Measurements from ENCODE around the gene CD200.
"Not testable (repeated sequence)": the region's sequence is repeated elsewhere in the genome, so short reads cannot be mapped to it uniquely, and the experiment has no call there.

The CD200 gene

DNA sequence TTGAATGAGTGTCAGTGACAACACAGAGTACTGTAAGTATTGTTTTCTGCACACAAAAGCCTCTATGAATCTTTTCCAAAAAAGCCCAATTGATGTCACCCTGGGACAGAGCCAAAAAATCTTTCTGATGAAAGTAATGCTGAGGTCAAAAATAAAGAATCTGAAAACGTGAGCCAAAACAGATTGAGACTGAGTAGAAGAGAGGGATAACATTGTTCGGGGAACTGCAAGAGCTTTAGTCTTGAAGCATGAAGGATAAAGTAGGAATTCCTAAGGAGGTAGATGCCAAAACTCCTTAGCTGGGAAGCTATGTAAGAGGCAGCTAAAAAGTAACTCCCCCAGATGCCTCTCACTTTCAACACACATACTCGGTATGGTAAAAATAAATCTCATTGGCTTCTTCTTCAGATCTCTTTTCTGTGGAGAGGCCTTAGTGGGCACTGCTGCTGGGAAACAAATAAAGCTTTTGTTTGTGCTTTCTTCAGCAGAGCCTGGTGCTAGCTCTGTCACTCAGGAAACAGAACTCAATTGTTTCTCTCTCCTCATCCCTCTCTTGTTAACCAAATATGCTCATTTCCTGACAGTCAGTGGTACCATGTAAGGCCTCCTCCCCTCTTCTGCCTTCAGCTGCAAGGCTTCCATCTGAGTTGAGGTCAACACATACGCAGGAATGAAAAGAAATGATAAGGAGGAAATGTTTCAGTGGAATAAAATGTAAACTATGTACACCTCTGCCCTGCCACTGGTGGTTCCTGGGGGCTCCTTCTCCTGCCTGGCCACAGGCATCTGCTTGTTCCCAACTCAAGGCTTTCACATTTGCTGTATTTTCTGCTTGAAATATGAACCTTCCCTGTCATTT lies 58.1 kb downstream of the CD200 start:
- DNase-seq (ENCODE audit: low read depth) = peak; percentile 99

DNA sequence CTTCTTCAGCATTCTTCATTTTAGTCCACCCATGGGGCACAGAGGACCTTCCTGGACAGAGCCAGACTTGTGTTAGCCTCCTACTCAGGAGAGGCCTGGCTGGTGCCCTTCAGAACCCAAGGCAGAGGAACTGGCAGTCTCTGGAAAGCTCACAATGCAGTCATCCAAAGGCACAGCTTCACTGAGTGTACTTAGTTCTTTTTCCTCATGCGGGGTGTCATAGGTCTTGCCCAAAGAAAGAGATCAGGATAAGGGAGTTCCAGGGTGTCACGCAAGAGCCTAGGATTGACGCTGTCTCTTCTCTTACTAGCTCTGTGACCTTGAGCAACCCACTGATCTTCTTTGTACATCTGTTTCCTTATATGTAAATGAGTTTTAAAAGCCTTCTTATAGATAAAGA lies 58.7 kb downstream of the CD200 start:
- DNase-seq (ENCODE audit: low read depth) = peak; percentile 87

DNA sequence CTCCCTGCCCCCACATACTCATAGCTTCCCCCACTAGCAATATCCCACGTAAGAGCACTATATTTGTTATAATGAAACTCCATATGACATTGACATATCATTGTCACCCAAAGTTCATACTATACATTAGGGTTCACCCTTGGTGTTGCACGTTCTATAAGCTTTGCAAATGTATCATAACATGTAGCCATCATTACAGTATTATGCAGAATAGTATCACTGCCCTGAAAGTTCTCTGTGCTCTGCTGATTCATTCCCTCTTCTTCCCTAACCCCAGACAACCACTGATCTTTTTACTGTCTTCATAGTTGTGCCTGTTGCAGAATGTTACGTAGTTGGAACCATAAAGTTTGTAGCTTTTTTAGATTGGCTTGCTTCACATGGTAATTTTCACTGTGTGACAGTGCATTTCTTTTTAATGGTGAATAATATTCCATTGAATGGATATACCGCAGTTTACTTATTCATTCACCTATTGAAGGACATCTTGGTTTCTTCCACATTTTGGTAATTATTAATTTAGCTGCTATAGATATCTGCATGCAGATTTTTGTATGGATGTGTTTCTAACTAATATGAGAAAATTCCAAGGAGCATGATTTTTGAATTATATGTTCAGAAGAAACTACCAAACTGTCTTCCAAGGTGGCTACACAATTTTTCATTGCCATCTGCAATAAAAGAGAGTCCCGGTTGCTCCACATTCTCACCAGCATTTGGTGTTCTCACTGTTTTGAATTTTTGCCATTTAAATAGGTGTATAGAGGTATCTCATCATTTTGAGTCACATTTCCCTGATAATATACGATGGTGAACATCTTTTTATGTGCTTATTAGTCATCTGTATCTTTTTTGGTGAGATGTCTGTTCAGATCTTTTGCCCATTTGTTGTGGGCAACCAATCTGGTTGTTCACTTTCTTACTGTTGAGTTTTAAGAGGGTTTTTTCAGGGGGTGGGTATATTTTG lies 59.7 kb downstream of the CD200 start:
- DNase-seq (ENCODE audit: low read depth) = no peak

DNA sequence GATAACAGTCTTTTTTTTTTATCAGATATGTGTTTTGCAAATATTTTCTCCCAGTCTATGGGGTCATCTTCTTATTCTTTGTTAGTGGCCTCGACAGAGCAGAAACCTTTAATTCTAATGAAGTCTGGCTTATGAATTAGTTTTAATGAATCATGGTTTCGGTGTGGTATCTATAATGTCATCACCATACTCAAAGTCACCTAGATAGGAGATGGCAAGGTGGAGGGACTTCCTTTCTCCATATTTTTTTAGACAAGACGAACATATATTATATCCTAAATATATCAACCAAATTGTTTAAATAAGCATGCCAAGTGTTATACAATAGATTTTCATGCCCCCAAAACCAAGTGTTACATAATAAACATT lies 60.4 kb downstream of the CD200 start:
- no peak for DNase-seq (ENCODE audit: low read depth)

DNA sequence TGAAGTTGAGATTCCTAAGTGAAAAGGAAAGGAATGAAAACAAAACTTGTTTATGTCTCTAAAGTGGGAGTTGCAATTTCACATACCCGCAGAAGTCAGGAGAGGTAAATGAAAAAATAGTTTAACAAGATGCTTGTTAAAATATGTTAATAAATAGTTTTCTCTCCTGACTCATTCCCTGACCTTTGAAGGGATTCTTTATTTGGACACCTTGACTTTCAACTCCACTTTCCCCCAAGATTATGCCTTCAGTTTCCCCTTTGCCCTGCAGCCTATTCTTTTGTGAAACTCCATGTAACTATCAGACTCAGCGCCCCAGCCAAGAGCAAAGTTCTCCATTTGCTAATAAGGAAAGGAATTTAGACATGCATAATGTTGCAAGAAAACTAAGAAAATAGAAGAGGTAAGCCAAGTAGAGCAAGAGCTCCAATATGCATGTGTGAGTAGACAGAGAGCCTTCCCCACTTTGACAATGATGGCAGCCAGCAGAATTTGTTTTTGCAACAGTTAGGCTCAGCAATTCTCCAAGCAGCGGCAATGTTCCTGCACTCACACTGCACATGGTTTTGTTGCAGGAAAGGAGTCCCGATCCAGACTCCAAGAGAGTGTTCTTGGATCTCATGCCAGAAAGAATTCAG lies 61.2 kb downstream of the CD200 start:
- peak; percentile 38 for DNase-seq (ENCODE audit: low read depth)

DNA sequence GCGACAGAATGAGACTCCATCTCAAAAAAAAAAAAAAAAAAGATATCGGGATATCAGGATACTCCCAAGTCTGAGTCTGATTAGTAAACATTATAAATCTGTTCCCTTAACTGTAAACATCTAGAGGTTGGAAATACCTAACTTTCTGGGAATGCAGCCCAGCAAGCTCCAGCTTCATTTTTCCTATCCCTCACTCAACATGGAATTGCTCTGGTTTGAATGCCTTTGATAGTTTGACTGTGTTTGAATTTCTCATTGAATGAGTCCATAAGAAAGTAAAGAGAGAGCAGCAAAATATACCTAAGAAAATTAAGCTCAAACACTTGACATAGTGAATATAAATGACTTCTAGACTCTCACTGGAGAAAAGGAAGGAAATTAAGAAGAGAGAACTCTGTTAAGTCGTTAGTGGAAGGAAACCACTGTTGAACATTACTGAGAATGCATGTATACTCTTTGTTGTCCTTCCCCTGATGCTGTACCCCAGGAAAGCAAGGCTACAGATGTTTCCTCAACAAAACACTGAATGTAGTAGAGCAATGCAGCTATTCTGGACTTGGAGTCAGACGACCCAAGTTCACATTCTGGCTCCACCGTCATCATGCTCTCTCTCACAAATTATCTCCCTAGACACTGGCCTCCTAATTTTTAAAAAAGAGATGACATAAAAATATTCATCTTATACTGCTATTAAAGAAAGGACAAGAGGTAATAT lies 62.4 kb downstream of the CD200 start:
- peak; percentile 51 for DNase-seq (ENCODE audit: low read depth)

DNA sequence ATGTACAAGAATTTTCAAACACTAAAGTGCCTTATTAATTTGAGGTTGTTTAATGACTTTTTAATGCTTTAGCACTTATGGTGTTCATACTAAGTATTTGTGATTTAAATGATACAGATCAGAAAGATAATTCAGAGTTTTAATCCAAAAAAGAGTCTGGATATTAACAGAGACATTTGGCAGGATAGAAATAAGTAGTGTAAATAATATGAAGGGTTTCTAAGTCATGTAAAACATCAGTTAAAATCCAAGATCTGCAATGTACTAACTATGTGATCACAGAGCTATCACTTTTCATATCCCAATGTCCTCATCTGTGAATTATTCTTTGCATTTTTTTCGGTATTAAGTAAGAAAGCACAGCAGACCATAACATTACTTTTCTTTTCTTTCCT lies 62.9 kb downstream of the CD200 start:
- no peak for DNase-seq (ENCODE audit: low read depth)

DNA sequence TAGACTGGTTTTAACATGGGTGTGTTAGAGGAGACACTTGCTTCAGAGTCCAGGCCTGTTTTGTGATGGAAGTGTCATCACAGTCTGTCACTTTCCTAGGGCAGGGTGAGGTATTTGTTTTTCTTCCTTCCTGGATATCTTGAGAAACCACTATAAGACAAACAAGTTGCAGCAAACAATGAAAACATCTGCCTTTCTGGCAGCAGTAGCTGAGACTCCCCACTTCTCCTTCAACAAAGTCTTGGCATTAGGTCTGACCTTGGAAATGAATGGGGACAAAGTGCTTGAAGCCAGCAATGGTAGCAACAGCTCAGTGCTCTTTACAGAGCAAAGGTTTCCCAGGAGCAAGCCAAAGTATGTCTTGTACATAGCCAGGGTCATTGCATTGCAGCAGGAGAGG lies 64.6 kb downstream of the CD200 start:
- no peak for DNase-seq (ENCODE audit: low read depth)

DNA sequence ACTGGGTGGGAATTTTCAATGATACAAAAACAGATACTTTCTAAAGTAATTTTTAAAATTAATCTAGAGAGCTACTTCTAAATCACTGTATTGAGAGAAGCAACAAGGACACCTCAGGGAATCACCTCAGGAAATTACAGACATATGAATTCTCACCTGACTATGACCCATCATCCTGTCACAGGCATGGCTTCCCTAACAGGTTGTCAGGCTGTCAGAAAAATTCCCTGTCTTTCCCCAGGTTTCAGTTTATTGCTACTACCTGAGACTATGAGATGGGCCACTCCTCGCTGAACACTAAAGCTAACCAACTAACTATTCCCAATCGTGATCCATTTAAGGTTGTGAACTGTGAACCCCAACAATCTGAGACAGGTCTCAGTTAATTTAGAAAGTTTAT lies 66.1 kb downstream of the CD200 start:
- DNase-seq (ENCODE audit: low read depth) = no peak

DNA sequence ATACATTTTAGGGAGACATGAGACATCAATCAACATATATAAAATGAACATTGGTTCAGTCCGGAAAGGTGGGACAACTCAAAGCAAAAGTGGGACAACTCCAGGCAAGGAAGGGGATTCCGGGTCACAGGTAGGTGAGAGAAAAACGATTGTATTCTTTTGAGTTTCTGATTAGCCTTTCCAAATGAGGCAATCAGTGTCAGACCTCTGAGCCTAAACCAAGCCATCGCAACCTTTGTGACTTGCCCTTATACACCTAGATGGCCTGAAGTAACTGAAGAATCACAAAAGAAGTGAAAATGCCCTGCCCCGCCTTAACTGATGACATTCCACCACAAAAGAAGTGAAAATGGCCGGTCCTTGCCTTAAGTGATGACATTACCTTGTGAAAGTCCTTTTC lies 66.6 kb downstream of the CD200 start:
- DNase-seq (ENCODE audit: low read depth) = not testable (repeated sequence)

DNA sequence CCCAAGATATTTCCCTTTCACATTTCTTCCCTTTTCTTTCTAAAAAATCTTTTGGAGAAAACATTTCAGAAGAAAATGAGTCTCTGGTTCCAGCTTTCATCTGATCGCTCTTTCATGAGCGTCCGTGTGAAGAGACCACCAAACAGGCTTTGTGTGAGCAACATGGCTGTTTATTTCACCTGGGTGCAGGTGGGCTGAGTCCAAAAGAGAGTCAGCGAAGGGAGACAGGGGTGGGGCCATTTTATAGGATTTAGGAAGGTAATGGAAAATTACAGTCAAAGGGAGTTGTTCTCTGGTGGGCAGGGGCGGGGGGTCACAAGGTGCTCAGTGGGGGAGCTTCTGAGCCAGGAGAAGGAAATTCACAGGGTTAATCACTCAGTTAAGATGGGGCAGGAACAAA lies 67.4 kb downstream of the CD200 start:
- DNase-seq (ENCODE audit: low read depth) = not testable (repeated sequence)

DNA sequence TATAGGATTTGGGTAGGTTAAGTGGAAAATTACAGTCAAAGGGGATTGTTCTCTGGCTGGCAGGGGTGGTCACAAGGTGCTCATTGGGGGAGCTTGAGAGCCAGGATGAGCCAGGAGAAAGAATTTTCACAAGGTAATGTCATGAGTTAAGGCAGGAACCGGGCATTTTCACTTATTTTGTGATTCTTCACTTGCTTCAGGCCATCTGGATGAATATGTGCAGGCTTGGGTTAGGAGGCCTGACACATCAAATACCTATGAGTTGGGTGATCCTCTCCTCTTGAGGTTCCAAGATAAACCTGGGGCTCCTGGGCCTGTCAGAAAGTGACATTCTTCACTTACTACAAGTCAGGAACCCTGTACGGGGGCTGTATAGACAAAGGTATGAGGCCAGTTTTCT lies 68.7 kb downstream of the CD200 start:
- no peak for DNase-seq (ENCODE audit: low read depth)

DNA sequence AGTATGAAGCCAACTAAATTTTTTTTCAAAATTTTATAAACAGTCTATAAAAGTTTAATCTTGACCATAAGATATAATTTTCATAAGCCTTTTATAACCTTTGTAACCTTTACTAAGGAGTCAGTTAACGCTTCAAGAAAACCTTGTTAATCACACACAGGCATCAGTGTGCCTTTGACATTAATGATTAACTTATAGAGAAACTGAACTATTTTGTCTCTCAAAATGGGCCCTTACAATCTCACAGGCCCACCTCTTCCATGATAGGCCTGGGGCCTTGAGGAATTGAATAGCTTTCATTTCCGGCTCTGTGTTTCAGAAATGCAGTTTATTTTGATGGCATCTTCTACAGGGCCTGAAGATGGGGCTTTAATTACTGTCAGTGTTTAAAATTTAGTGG lies 70.1 kb downstream of the CD200 start:
- DNase-seq (ENCODE audit: low read depth) = no peak

DNA sequence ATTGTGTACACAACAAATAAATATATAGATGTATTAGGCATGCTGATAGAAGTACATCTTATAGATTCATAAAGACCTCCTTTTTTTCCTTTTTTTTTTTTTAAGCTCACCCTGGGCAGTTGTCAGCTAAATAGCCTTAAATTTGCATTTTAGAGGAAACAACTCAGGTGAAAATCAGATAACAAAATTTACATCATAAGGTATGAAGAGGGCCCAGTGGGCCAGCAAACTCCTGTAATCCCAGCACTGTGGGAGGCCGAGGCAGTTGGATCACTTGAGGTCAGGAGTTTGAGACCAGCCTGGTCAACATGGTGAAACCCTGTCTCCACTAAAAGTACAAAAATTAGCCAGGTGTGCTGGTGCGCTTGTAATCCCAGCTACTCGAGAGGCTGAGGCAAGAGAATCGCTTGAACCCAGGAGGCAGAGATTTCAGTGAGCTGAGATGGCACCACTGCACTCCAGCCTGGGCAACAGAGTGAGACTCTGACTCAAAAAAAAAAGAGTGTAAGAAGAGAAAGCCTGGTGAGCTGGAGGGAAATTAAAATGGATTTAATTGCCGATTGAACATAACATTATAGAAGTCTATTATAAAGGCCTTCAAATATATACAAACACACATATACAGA lies 72.1 kb downstream of the CD200 start:
- DNase-seq (ENCODE audit: low read depth) = not testable (repeated sequence)

DNA sequence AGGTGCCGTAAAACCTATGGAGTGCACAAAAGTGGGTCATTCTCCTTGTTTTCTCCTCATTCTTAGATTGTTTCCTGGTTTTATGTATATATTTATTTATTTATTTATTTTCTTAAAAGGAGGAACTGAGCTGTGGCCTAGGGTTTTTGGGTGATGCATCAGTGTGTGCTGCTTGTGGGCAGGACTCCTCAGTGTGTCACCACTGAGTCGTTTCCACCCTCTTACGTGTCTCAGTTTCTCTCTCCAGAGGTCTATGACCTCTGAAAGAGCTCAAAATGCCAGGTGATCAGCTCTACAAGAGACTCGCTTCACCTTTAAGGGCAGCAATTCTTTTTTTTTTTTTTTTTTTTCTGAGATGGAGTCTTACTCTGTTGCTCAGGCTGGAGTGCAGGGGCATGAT lies 72.9 kb downstream of the CD200 start:
- no peak for DNase-seq (ENCODE audit: low read depth)

DNA sequence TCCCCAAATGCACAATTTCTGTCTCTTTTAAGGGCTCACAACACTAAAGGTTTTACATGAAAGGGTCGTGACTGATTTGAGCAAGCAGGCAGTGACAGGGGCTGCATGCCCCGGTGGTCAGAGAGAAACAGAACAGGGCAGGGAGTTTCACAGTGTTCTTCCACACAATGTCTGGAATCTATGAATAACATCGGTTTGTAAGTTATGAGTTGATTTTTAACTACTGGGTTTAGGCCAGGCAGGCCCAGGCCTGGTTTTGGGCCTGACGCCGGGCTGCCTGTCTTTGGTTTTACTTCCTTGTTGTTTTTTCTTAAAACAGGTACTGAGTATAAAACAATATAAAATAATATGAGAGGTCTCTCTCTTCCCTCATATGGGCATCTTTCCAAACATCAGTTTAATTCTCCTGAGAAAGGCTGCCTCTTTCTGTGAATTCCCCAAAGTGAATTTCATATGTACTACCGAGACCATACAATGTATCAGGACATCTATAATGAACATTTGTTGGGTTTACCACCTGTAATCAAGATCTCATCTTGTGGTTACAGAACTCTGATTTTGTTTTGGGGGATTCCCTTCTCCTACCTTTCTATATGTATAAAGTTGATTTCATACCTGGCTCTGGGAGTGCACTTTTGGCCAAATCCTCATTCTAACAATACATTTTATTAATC lies 74.4 kb downstream of the CD200 start:
- DNase-seq (ENCODE audit: low read depth) = no peak

DNA sequence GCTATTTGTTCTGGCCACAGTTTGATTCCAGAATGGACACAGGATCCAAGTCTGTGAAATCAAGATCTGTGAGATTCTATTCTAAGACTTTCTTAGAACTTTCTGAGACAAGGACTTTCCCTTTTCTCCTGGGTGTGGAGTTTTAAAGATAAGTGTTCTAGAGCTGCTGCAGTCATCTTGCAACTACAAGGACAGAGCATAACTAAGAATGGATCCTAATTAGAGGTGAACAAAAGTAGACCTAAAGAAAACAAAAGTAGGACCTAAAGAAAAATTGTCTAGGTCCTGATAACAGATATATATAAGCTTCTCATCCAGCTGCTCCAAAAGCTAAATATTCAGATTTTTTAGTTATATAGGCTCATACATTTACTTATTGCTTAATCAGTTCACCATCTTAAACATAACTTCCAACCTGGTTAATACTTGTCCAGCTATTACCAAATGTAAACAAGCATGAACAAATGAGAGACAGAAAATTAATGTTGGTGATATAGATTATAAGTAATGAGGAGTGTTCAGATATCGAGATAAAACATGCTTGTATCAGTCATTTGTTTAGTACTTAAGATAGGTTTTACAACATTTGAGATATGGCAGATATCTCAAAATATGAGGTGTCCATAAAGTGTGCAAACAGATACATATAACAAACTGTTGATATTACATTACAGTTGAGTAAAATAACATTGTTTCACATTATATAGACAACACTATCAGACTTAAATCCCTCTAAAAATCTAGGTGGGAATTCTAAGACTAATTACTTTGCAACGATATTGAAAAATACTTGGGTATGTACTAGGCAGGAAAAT lies 75.1 kb downstream of the CD200 start:
- no peak for DNase-seq (ENCODE audit: low read depth)

DNA sequence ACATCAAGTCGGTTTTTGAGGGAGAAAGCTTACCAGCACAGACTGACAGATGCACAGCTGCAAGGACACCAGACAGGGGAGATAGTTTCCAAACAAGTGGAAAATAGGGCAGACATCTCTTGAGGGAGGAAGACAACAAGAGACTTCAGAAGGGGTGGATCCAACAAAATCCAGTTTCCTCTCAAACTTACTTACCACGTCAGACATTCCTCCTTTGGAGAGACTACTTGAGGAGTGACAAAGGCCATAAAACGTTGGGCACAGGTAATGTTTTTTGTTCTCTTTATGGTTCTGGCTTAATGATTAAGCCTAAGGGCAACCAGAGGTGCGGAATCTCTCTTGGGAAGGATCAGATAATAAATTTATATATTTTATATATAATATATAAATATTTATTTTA lies 76.1 kb downstream of the CD200 start:
- no peak for DNase-seq (ENCODE audit: low read depth)

DNA sequence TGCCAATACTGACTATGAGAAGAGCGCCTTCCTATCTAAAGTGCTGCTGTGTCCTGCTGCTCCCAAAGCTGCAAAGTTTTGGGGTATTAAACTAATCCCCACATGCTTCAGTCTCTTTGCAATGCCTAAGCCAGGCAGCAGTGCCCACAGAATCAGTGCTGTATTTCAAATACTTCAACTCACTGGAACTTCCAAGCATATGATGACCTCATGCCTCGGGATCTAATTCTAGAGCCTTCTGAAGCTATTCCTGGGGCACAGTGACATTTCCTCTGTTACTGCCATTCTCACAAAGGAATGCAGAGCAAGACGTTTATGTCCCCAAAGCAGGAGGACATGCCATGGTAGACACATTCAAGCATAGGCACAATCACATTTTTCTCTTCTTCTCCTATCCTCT lies 78.5 kb downstream of the CD200 start:
- no peak for DNase-seq (ENCODE audit: low read depth)

Measured in amniotic epithelial cell (primary cell).